NCI-H1694 (cell line): Measurements from ENCODE around the gene MAGI1.
"Not testable (repeated sequence)": the region's sequence is repeated elsewhere in the genome, so short reads cannot be mapped to it uniquely, and the experiment has no call there.

Experiments used
- DNase-seq: peaks from one replicate; lab custom pipeline; 2025; lab: John Stamatoyannopoulos, UW

Gene MAGI1

GRCh38 chr3:66038726-66039589, at the start of gene MAGI1:
TSS of gene MAGI1 (minus strand) at chr3:66038918. CDS start at chr3:66038308, 610 bp downstream.
- DNase-seq, result peak; percentile 14

GRCh38 chr3:66083784-66084213, 45.1 kb upstream of the MAGI1 start:
- DNase-seq, result no peak

GRCh38 chr3:66083096-66083678, 44.5 kb upstream of the MAGI1 start:
- DNase-seq, result no peak

GRCh38 chr3:66082679-66083078, 44.0 kb upstream of the MAGI1 start:
- no peak for DNase-seq

- DNase-seq, result no peak
Measured at GRCh38 chr3:66080167-66080566, 41.4 kb upstream of the MAGI1 start.

GRCh38 chr3:66077973-66078372, 39.3 kb upstream of the MAGI1 start:
- DNase-seq, result no peak

- no peak for DNase-seq
Measured at GRCh38 chr3:66076861-66077470, 38.2 kb upstream of the MAGI1 start.

- DNase-seq, result no peak
Measured at GRCh38 chr3:66075281-66075680, 36.6 kb upstream of the MAGI1 start.

- DNase-seq, result no peak
Measured at GRCh38 chr3:66073464-66074141, 34.9 kb upstream of the MAGI1 start.

- no peak for DNase-seq
Measured at GRCh38 chr3:66068255-66068654, 29.5 kb upstream of the MAGI1 start.

- DNase-seq, result no peak
Measured at GRCh38 chr3:66066963-66067617, 28.4 kb upstream of the MAGI1 start.

GRCh38 chr3:66055289-66055688, 16.6 kb upstream of the MAGI1 start:
- DNase-seq, result no peak

GRCh38 chr3:66053550-66054094, 14.9 kb upstream of the MAGI1 start:
- no peak for DNase-seq

- DNase-seq, result no peak
Measured at GRCh38 chr3:66052721-66053549, 14.2 kb upstream of the MAGI1 start.

GRCh38 chr3:66050821-66051220, 12.1 kb upstream of the MAGI1 start:
- no peak for DNase-seq

- DNase-seq, result no peak
Measured at GRCh38 chr3:66048051-66048395, 9.3 kb upstream of the MAGI1 start.

- no peak for DNase-seq
Measured at GRCh38 chr3:66047311-66048050, 8.8 kb upstream of the MAGI1 start.

- not testable (repeated sequence) for DNase-seq
Measured at GRCh38 chr3:66046321-66046720, 7.6 kb upstream of the MAGI1 start.

GRCh38 chr3:66041828-66042227, 3.1 kb upstream of the MAGI1 start:
- DNase-seq, result no peak

- no peak for DNase-seq
Measured at GRCh38 chr3:66041116-66041515, 2.4 kb upstream of the MAGI1 start.
